OCI-LY7 (cell line): Measurements from ENCODE around the gene SPSB1.
A peak's percentile ranks its signal among the peaks of the same experiment; 100 is the strongest.

Experiments used
- EZH2phosphoT487 ChIP-seq: fragments of 200-600 bp; sonication (generic); IDR thresholded peaks from 2 replicates; pipeline ENCODE4 v1.6.1; 2018; ENCODE audit warnings: low read depth, borderline replicate concordance, mild to moderate bottlenecking, mixed run types, antibody characterized with exemption, low read length, moderate library complexity, mixed read lengths
- TF ChIP-seq, protein P1 (sequence below): fragments of 200-600 bp; sonication (generic); conservative IDR thresholded peaks from 2 replicates; pipeline ENCODE4 v1.5.1; 2014; ENCODE audit warnings: mild to moderate bottlenecking, antibody characterized with exemption, low read length, moderate library complexity, mixed read lengths

DNA sequence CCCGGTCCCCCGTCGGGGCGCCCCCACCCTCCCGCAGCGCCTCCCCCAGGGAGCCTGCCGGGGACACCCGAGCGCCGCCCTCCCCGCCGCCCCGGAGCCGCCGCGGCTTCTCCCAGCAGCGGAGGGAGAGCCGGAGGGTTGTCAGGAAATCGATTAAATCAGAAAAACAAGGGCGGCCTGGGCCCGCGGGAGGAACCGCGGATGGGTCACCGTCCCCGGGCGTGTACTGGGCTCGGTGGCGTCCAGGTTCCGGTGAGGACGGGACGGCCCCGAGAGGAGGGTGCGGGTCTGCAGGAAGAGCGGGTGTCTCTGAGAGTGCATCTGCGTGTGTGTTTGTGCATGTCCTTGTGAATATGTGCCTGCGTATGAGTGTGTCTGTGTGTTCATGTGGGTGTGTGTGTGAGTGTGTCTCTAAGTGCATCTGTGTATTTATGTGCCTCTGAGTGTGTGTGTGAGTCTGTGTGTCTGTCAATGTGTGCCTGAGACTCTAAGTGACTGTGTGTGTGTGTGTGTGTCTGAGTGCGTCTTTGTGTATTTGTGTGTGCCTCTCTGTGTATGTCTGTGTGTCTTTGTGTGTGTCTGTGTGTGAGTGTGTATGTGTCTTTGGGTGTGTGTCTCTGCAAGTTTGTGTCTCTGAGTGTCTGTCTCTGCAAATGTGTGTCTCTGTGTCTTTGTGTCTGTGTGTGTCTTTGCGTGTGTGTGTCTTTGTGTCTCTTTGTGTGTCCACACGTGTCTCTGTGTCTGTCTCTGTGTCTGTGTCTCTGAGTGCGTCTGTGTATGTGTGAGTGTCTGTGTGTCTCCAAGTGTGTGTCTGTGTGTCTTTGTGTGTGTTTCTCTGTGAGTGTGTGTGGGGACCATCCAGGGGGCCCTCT is 1.1 kb downstream of the SPSB1 start:
- TF ChIP-seq, protein P1, sequence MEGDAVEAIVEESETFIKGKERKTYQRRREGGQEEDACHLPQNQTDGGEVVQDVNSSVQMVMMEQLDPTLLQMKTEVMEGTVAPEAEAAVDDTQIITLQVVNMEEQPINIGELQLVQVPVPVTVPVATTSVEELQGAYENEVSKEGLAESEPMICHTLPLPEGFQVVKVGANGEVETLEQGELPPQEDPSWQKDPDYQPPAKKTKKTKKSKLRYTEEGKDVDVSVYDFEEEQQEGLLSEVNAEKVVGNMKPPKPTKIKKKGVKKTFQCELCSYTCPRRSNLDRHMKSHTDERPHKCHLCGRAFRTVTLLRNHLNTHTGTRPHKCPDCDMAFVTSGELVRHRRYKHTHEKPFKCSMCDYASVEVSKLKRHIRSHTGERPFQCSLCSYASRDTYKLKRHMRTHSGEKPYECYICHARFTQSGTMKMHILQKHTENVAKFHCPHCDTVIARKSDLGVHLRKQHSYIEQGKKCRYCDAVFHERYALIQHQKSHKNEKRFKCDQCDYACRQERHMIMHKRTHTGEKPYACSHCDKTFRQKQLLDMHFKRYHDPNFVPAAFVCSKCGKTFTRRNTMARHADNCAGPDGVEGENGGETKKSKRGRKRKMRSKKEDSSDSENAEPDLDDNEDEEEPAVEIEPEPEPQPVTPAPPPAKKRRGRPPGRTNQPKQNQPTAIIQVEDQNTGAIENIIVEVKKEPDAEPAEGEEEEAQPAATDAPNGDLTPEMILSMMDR: 0 out of 2 replicates have a peak, but pooled peaks have one; percentile 7
- no peak for TF ChIP-seq EZH2phosphoT487
